ENCODE results near the gene MFGE8.
"Not testable (repeated sequence)": the region's sequence is repeated elsewhere in the genome, so short reads cannot be mapped to it uniquely, and the experiment has no call there.

The MFGE8 gene

GRCh38 chr15:88949734-88950400 is 36.7 kb upstream of the MFGE8 start:
- DNase-seq (ENCODE audit: low read depth in 2 of 2): no peak
- no peak for TF ChIP-seq CTCF (IDR thresholded peaks at IDR 0.05; ENCODE audit: low read depth, low read length)
- no peak overlapping the region for H3K4me3 ChIP-seq (replicated peaks in 1 of 2; ENCODE audit: low read depth in 2 of 2, low read length in 2 of 2)

- no peak for DNase-seq (ENCODE audit: low read depth in 2 of 2)
- no peak for TF ChIP-seq CTCF (IDR thresholded peaks at IDR 0.05; ENCODE audit: low read depth, low read length)
- H3K4me3 ChIP-seq (replicated peaks in 1 of 2; ENCODE audit: low read depth in 2 of 2, low read length in 2 of 2): no peak overlapping the region
Measured at GRCh38 chr15:88940110-88940675, 27.0 kb upstream of the MFGE8 start.

GRCh38 chr15:88939486-88939806 is 26.3 kb upstream of the MFGE8 start:
- no peak for TF ChIP-seq CTCF (IDR thresholded peaks at IDR 0.05; ENCODE audit: low read depth, low read length)
- no peak overlapping the region for H3K4me3 ChIP-seq (replicated peaks in 1 of 2; ENCODE audit: low read depth in 2 of 2, low read length in 2 of 2)
- no peak for DNase-seq (ENCODE audit: low read depth in 2 of 2)

- TF ChIP-seq CTCF (IDR thresholded peaks at IDR 0.05; ENCODE audit: low read depth, low read length): no peak
- peak; percentile 41 to 79 for DNase-seq (ENCODE audit: low read depth in 2 of 2)
- no peak overlapping the region for H3K4me3 ChIP-seq (replicated peaks in 1 of 2; ENCODE audit: low read depth in 2 of 2, low read length in 2 of 2)
Measured at GRCh38 chr15:88938802-88939485, 25.8 kb upstream of the MFGE8 start.

- H3K4me3 ChIP-seq (replicated peaks in 1 of 2; ENCODE audit: low read depth in 2 of 2, low read length in 2 of 2); DNase-seq (ENCODE audit: low read depth in 2 of 2): not testable (repeated sequence)
Measured at GRCh38 chr15:88934449-88934848, 21.3 kb upstream of the MFGE8 start.

GRCh38 chr15:88932875-88933330 is 19.7 kb upstream of the MFGE8 start:
- TF ChIP-seq CTCF (IDR thresholded peaks at IDR 0.05; ENCODE audit: low read depth, low read length): no peak
- DNase-seq (ENCODE audit: low read depth in 2 of 2): peak in 1 of 2 donors; percentile 25
- no peak overlapping the region for H3K4me3 ChIP-seq (replicated peaks in 1 of 2; ENCODE audit: low read depth in 2 of 2, low read length in 2 of 2)

GRCh38 chr15:88932271-88932874 is 19.2 kb upstream of the MFGE8 start:
- no peak for TF ChIP-seq CTCF (IDR thresholded peaks at IDR 0.05; ENCODE audit: low read depth, low read length)
- DNase-seq (ENCODE audit: low read depth in 2 of 2): no peak
- no peak overlapping the region for H3K4me3 ChIP-seq (replicated peaks in 1 of 2; ENCODE audit: low read depth in 2 of 2, low read length in 2 of 2)

Data from cardiac fibroblast (primary cell).